Endothelial cell of umbilical vein (primary cell): Measurements from ENCODE around the gene DEPDC5. TPM values are rescaled to one million over a fixed set of nuclear protein-coding genes. Genes with fewer than 3 reads are reported as not detected.

Experiments
- BruUV-seq: library from RNA; stranded (reverse); fragments of 400-500 nt; replicated peaks from 2 replicates; lab custom pipeline; 2021; lab: Mats Ljungman, UMichigan
- CTCF ChIA-PET: fragments of 300-600, 350-600 bp; sonication (Branson Sonifier 250); formaldehyde crosslinking; loops from one replicate; lab custom pipeline; 2021; ENCODE audit warnings: antibody characterized with exemption, inconsistent platforms; lab: Charles Lee
- POLR2A ChIA-PET: fragments of 300-600, 350-600 bp; sonication (Branson Sonifier 250); formaldehyde crosslinking; loops from one replicate; lab custom pipeline; 2021; ENCODE audit warnings: antibody characterized with exemption, inconsistent platforms; lab: Charles Lee
- DNase-seq: peaks from one replicate; pipeline ENCODE4 v3.0.0-alpha.2; 2011; ENCODE audit warnings: low read depth, low spot score
- FAIRE-seq: peaks from 2 replicates; lab custom pipeline; 2011; peaks lifted over from hg19 to GRCh38; lab: Jason Lieb, UNC
- H2AFZ ChIP-seq: 2 replicates; pipeline ENCODE4 v1.6.0; 2012; ENCODE audit warnings: low read depth, low read length, control low read depth, inconsistent platforms
- H3K27ac ChIP-seq: 2 replicates; pipeline ENCODE4 v1.5.1; 2011; ENCODE audit warnings: low read depth, mild to moderate bottlenecking, control low read depth, low read length, moderate library complexity; ENCODE audit not compliant: insufficient read depth
- H3K27me3 ChIP-seq, 2 experiments: 2 replicates each; pipeline versions ENCODE4 v1.6.0 to v1.6.1; 2011; ENCODE audit warnings: low read length in 2 of 2, mixed read lengths in 1 of 2; ENCODE audit not compliant: control insufficient read depth in 2 of 2, insufficient read depth in 2 of 2
- H3K36me3 ChIP-seq, 2 experiments: 2 replicates in 1 of 2; 3 replicates in 1 of 2; pipeline ENCODE4 v1.5.1; 2011; ENCODE audit warnings: low read length in 2 of 2, mild to moderate bottlenecking in 1 of 2, moderate library complexity in 1 of 2; ENCODE audit not compliant: control insufficient read depth in 2 of 2, insufficient read depth in 2 of 2; ENCODE audit errors: extremely low read depth in 1 of 2
- H3K4me1 ChIP-seq: 3 replicates; pipeline ENCODE4 v1.5.1; 2011; ENCODE audit warnings: mild to moderate bottlenecking, low read length; ENCODE audit not compliant: control insufficient read depth, insufficient read depth; ENCODE audit errors: extremely low read depth
- H3K4me2 ChIP-seq: 2 replicates; pipeline ENCODE4 v1.6.1; 2011; ENCODE audit warnings: low read length, control low read depth, mixed read lengths; ENCODE audit not compliant: insufficient read depth
- H3K4me3 ChIP-seq, 3 experiments: fragments of 200-600 bp in 1 of 3; sonication (generic), shearing (Covaris generic) in 1 of 3; replicated peaks in 1 of 3; 2 replicates each; pipeline ENCODE4 v1.5.1; 2011 to 2016; ENCODE audit warnings: control low read depth in 3 of 3, low read length in 3 of 3, mild to moderate bottlenecking in 2 of 3, inconsistent platforms in 1 of 3, low read depth in 1 of 3, moderate library complexity in 1 of 3; ENCODE audit not compliant: insufficient read depth in 1 of 3
- H3K79me2 ChIP-seq: 2 replicates; pipeline ENCODE4 v1.6.0; 2012; ENCODE audit warnings: low read length, inconsistent platforms; ENCODE audit not compliant: control insufficient read depth, insufficient read depth
- H3K9ac ChIP-seq: replicated peaks from 2 replicates; pipeline ENCODE3; 2011; ENCODE audit warnings: low read length, control low read depth; ENCODE audit not compliant: insufficient read depth; ENCODE audit errors: extremely low read depth
- H3K9me1 ChIP-seq: replicated peaks from 3 replicates; pipeline ENCODE4 v1.6.0; 2011; ENCODE audit warnings: mild to moderate bottlenecking, low read length; ENCODE audit not compliant: control insufficient read depth, insufficient read depth; ENCODE audit errors: extremely low read depth
- H3K9me3 ChIP-seq: replicated peaks from 2 replicates; pipeline ENCODE4 v1.5.1; 2012; ENCODE audit warnings: low read length, inconsistent platforms; ENCODE audit not compliant: control insufficient read depth, insufficient read depth
- H4K20me1 ChIP-seq: replicated peaks from 2 replicates; pipeline ENCODE3; 2011; ENCODE audit warnings: mild to moderate bottlenecking, low read length; ENCODE audit not compliant: control insufficient read depth, insufficient read depth; ENCODE audit errors: extremely low read depth
- CTCF ChIP-seq, 2 donors: IDR thresholded peaks; 1 replicate in 1 of 2; 2 replicates in 1 of 2; pipeline ENCODE4 v1.5.1; 2011; ENCODE audit warnings: low read length in 2 of 2, mild to moderate bottlenecking in 2 of 2, moderate library complexity in 2 of 2, control low read depth in 1 of 2, inconsistent platforms in 1 of 2, low read depth in 1 of 2; ENCODE audit not compliant: insufficient read depth in 1 of 2; ENCODE audit errors: extremely low read depth in 1 of 2
- EZH2 ChIP-seq: IDR thresholded peaks from 2 replicates; pipeline ENCODE4 v1.6.1; 2012; ENCODE audit warnings: borderline replicate concordance, low read depth, mild to moderate bottlenecking, moderate library complexity, low read length, inconsistent platforms; ENCODE audit not compliant: severe bottlenecking
- FOS ChIP-seq: IDR thresholded peaks from 2 replicates; pipeline ENCODE4 v1.6.1; 2011; ENCODE audit warnings: mild to moderate bottlenecking, low read length, moderate library complexity, borderline replicate concordance; ENCODE audit not compliant: insufficient read depth
- GATA2 ChIP-seq: IDR thresholded peaks from 2 replicates; pipeline ENCODE4 v1.7.0; 2011; ENCODE audit warnings: low read depth, mild to moderate bottlenecking, moderate library complexity, mixed read lengths, low read length; ENCODE audit not compliant: insufficient read length, insufficient read depth
- JUN ChIP-seq: IDR thresholded peaks from 2 replicates; pipeline ENCODE4 v1.6.1; 2011; ENCODE audit warnings: borderline replicate concordance, low read depth; ENCODE audit not compliant: insufficient read length, insufficient read depth
- MAX ChIP-seq: IDR thresholded peaks from 2 replicates; pipeline ENCODE4 v1.6.1; 2011; ENCODE audit not compliant: insufficient read depth, insufficient read length
- MYC ChIP-seq: IDR thresholded peaks from one replicate; pipeline ENCODE4 v1.6.1; 2011; ENCODE audit warnings: mild to moderate bottlenecking, low read depth, low read length
- POLR2A ChIP-seq: IDR thresholded peaks from 2 replicates; pipeline ENCODE4 v1.6.1; 2012; ENCODE audit warnings: low read depth, mild to moderate bottlenecking, control low read depth, low read length
- POLR2AphosphoS5 ChIP-seq: IDR thresholded peaks from 2 replicates; pipeline ENCODE4 v1.6.1; 2012; ENCODE audit warnings: low read depth, mild to moderate bottlenecking, control low read depth, low read length, moderate library complexity; ENCODE audit not compliant: insufficient read depth
- dilution Hi-C: fragments of 300-500 bp; cut with MboI; formaldehyde crosslinking; loops from one replicate; pipeline ENCODE4 v1.15.0; 2019; ENCODE audit warnings: low sequenced_read_pairs; ENCODE audit not compliant: extremely low pct_ligation_motif_present
- intact Hi-C: fragments of 100-400 bp; cut with micrococcal nuclease; formaldehyde crosslinking; loops from one replicate; pipeline ENCODE4 v1.10.0; 2022
- polyA plus RNA-seq, 4 experiments: library from polyadenylated mRNA; depleted of rRNA in 3 of 4; stranded (reverse) in 3 of 4; unstranded in 1 of 4; fragments of >200 nt; gene quantifications; 2 replicates each; pipeline versions ENCODE4 v1.2.1 to v1.2.3, GENCODE V29; 2011 to 2012; ENCODE audit warnings: missing spikeins in 1 of 4
- total RNA-seq: library from RNA; stranded (reverse); gene quantifications from 2 replicates; pipeline ENCODE4 v1.2.3, GENCODE V29; 2021

Gene DEPDC5
- total and polyA plus RNA-seq, 2 donors (not counting 3 experiments of a cell fraction or from before 2014, with no cell fraction given), result 13.1 to 36.6 TPM

GRCh38 chr22:31871480-31871879 is 117.7 kb downstream of the DEPDC5 start:
- H3K4me2 ChIP-seq, result peak overlapping the region; percentile 49
- ChIA-PET POLR2A (no interaction called here), CTCF (interaction anchor here (0.6 to 3.6 kb wide), 21 partner anchors 9 to 206 kb away, joined by 3 to 32 read pairs (median 5); no protein-coding TSS in a partner anchor)
- no peaks in the 10 kb centered on the region for H3K9me1 ChIP-seq
- intact Hi-C loops (loop anchor here (1.0 kb wide), 1 partner anchor 73 kb away; the partner anchor contains the start of gene YWHAH), dilution Hi-C loops (no loop called here)
- no peak for DNase-seq
- peak overlapping the region; percentile 90 for H3K27ac ChIP-seq
- TF ChIP-seq MYC (no peak), MAX (no peak), JUN (no peak), POLR2A (no peak), CTCF (IDR thresholded peaks at IDR 0.05; ENCODE audit: extremely low read depth in 1 of 2, insufficient read depth in 1 of 2, low read depth in 1 of 2, low read length in 2 of 2) (no peak), EZH2 (no peak), GATA2 (no peak), POLR2AphosphoS5 (no peak), FOS (no peak)
- no peak overlapping the region for H3K4me3 ChIP-seq
- peak overlapping the region; percentile 25 for H3K9ac ChIP-seq
- H3K79me2 ChIP-seq, result no peaks in the 10 kb centered on the region
- no peaks in the 10 kb centered on the region for H3K27me3 ChIP-seq
- H3K4me1 ChIP-seq, result peaks cover 22% of the 10 kb centered on the region
- no peaks in the 10 kb centered on the region for H3K9me3 ChIP-seq
- no peaks in the 10 kb centered on the region for H4K20me1 ChIP-seq
- no peak for FAIRE-seq
- H2AFZ ChIP-seq, result no peak overlapping the region
- H3K36me3 ChIP-seq, result peaks cover 2 to 3% of the 10 kb centered on the region in 2 experiments
- TSS peak; percentile 77 for BruUV-seq
